ENCODE results near the gene LONP1.

DNA sequence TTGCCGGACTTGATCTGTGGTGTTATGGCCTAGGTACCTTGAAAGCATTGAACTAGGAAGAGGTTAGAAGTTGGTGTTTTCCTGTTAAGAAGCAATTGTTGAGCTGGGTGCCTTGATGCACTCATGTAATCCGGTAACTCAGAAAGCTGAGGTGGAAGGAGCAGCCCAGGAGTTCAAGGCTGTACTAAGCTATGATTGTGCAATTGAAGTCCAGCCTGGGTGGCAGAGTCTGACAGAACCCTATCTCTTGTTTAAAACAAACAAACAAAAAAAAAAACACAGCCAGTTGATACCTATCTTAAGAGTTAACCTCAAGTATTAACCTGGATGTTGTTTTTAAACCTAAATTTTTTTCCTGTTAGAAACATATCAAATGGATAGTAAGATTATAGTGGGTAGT lies 77.7 kb downstream of the LONP1 start:
- TF ChIP-seq, protein P1, sequence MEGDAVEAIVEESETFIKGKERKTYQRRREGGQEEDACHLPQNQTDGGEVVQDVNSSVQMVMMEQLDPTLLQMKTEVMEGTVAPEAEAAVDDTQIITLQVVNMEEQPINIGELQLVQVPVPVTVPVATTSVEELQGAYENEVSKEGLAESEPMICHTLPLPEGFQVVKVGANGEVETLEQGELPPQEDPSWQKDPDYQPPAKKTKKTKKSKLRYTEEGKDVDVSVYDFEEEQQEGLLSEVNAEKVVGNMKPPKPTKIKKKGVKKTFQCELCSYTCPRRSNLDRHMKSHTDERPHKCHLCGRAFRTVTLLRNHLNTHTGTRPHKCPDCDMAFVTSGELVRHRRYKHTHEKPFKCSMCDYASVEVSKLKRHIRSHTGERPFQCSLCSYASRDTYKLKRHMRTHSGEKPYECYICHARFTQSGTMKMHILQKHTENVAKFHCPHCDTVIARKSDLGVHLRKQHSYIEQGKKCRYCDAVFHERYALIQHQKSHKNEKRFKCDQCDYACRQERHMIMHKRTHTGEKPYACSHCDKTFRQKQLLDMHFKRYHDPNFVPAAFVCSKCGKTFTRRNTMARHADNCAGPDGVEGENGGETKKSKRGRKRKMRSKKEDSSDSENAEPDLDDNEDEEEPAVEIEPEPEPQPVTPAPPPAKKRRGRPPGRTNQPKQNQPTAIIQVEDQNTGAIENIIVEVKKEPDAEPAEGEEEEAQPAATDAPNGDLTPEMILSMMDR (IDR thresholded peaks at IDR 0.05), result no peak
- TF ChIP-seq POLR2A (IDR thresholded peaks at IDR 0.05), result no peak
